Right cardiac atrium (tissue), 5 donors: Measurements from ENCODE around the gene NEU1. TPM values are rescaled to one million over a fixed set of nuclear protein-coding genes. Genes with fewer than 3 reads are reported as not detected.
"Not testable (repeated sequence)": the region's sequence is repeated elsewhere in the genome, so short reads cannot be mapped to it uniquely, and the experiment has no call there.

Experiments
- ATAC-seq, 2 donors: fragments of 200-7000 bp; cut with Tn5 transposase; one replicate each; pipeline versions ENCODE4 v1.8.0 to v1.9.1; 2020; ENCODE audit warnings: moderate library complexity in 2 of 2, mild to moderate bottlenecking in 1 of 2
- DNase-seq, 3 donors: peaks; one replicate each; pipeline ENCODE4 v3.0.0-alpha.2; 2020
- H3K27ac ChIP-seq: one replicate; pipeline ENCODE4 v1.5.1; 2013; ENCODE audit warnings: mild to moderate bottlenecking, low read length, control low read depth, moderate library complexity
- H3K27me3 ChIP-seq: one replicate; pipeline ENCODE4 v1.6.1; 2013; ENCODE audit not compliant: control insufficient read depth, insufficient read depth
- H3K4me1 ChIP-seq: one replicate; pipeline ENCODE4 v1.6.1; 2013; ENCODE audit warnings: low read length; ENCODE audit not compliant: control insufficient read depth, insufficient read depth
- H3K4me3 ChIP-seq: one replicate; pipeline ENCODE4 v1.5.1; 2013; ENCODE audit warnings: low read length, control low read depth
- H3K9me3 ChIP-seq: one replicate; pipeline ENCODE4 v1.6.1; 2013; ENCODE audit warnings: low read length; ENCODE audit not compliant: control insufficient read depth
- WGBS: extraction: QIAGEN DNeasy Blood & Tissue Kit; methylation state at CpG from one replicate; pipeline ENCODE4 v1.1.7; 2013; 5-methylcytosine and 5-hydroxymethylcytosine counted together
- intact Hi-C, 4 donors: fragments of 100-400 bp; cut with DNase I; formaldehyde crosslinking; loops; one replicate each; pipeline versions ENCODE4 v1.11.0 to v1.14.0; 2022 to 2023
- polyA plus RNA-seq: library from polyadenylated mRNA; stranded (reverse); fragments of 200-250 nt; gene quantifications from one replicate; pipeline ENCODE4 v1.2.3, GENCODE V29; 2013
- total RNA-seq, 4 donors: library from RNA; stranded (reverse); fragmentation: NEBNext Ultra II Directional; extraction: Animal tissue kit (Norgen Biotek cat#: 25700); gene quantifications; one replicate each; pipeline ENCODE4 v1.2.1, GENCODE V29; 2021
- donor health status: healthy with polysubstance abuse.
- donor health status: DM: no; HTN: yes; CAD: no.
- donor health status: DM: no; HTN: no; CAD: no.
- donor health status: DM: no; HTN: yes; CAD: no; lungs with severe emphysema.
- donor health status: DM: yes; HTN: yes; CAD: no.

The NEU1 gene
- total and polyA plus RNA-seq, 5 donors = 18.5 to 28.2 (median 24.8) TPM

GRCh38 chr6:31817929-31818511 lies 44.6 kb downstream of the NEU1 start:
- WGBS = 39% methylated on average over 8 of the region's 8 CpGs
- intact Hi-C loops, DNase-seq, H3K9me3 ChIP-seq, H3K27me3 ChIP-seq, H3K4me1 ChIP-seq, ATAC-seq: not testable (repeated sequence)
- H3K27ac ChIP-seq = peak overlapping the region; percentile 70
- peak overlapping the region; percentile 89 for H3K4me3 ChIP-seq

- ATAC-seq, H3K27me3 ChIP-seq, intact Hi-C loops, H3K9me3 ChIP-seq, H3K4me1 ChIP-seq: not testable (repeated sequence)
- WGBS = 18% methylated on average over 15 of the region's 37 CpGs
- peak in 2 of 3 donors; percentile 66 to 67 for DNase-seq
- Histone ChIP-seq H3K4me3 (peak overlapping the region; percentile 89), H3K27ac (peak overlapping the region; percentile 43)
These were observed 45.3 kb downstream of the NEU1 start for GRCh38 chr6:31817133-31817928.

- intact Hi-C loops = no loop called here
- H3K4me1 ChIP-seq = no peaks in the 10 kb centered on the region
- H3K9me3 ChIP-seq = no peaks in the 10 kb centered on the region
- no peaks in the 10 kb centered on the region for H3K27me3 ChIP-seq
- H3K4me3 ChIP-seq = peak within 1 kb of the TSS; percentile 92
- DNase-seq (peak; percentile 97 to 98 (median 97)), ATAC-seq (peak; percentile 92 to 93)
- WGBS = 0% methylated on average over 56 of the region's 56 CpGs
- H3K27ac ChIP-seq = peak within 1 kb of the TSS; percentile 98
These were observed 47.4 kb downstream of the NEU1 start, which contains the start of the genes HSPA1A and HSPA1L for GRCh38 chr6:31815025-31815838. Gene HSPA1A, plus strand, starts transcription at chr6:31815543. Its CDS starts 214 bp downstream, at chr6:31815757. Gene HSPA1L, minus strand, starts transcription at chr6:31815283. Its CDS starts 3,311 bp downstream, at chr6:31811972.

- DNase-seq (peak; percentile 96 to 98 (median 97)), ATAC-seq (peak; percentile 91 to 92)
- Histone ChIP-seq H3K27ac (peak overlapping the region; percentile 97), H3K4me1 (no peaks in the 10 kb centered on the region), H3K27me3 (no peaks in the 10 kb centered on the region), H3K9me3 (no peaks in the 10 kb centered on the region), H3K4me3 (peak overlapping the region; percentile 92)
- intact Hi-C loops = no loop called here
- WGBS = under 1% methylated on average over 13 of the region's 13 CpGs
These were observed 48.0 kb downstream of the NEU1 start for GRCh38 chr6:31814677-31815024.

GRCh38 chr6:31813465-31813849 lies 49.2 kb downstream of the NEU1 start:
- Histone ChIP-seq H3K27me3 (no peaks in the 10 kb centered on the region), H3K9me3 (no peaks in the 10 kb centered on the region), H3K4me1 (no peaks in the 10 kb centered on the region), H3K4me3 (no peak overlapping the region), H3K27ac (peak overlapping the region; percentile 98)
- WGBS = 96% methylated on average over 7 of the region's 7 CpGs
- no peak for ATAC-seq
- no peak for DNase-seq
- intact Hi-C loops = no loop called here

GRCh38 chr6:31811645-31812044 lies 51.0 kb downstream of the NEU1 start:
- WGBS = 97% methylated on average over 12 of the region's 12 CpGs
- no peaks in the 10 kb centered on the region for H3K9me3 ChIP-seq
- H3K27me3 ChIP-seq = no peaks in the 10 kb centered on the region
- no peaks in the 10 kb centered on the region for H3K4me1 ChIP-seq
- no peak overlapping the region for H3K27ac ChIP-seq
- DNase-seq = no peak
- ATAC-seq = no peak
- H3K4me3 ChIP-seq = no peak overlapping the region
- intact Hi-C loops = no loop called here

GRCh38 chr6:31808599-31808998 lies 54.0 kb downstream of the NEU1 start:
- H3K4me3 ChIP-seq, H3K9me3 ChIP-seq, DNase-seq, intact Hi-C loops, H3K27ac ChIP-seq, ATAC-seq, H3K27me3 ChIP-seq, H3K4me1 ChIP-seq: not testable (repeated sequence)
- WGBS = 92% methylated on average over 10 of the region's 10 CpGs

Other genes starting within 250 kb of the NEU1 start
Only the 30 nearest of the 36 such genes appear.
- 10 to 100 TPM; 16.8 to 23.9 (median 20.0) TPM for gene GPANK1, start 197.8 kb downstream of the NEU1 start, total RNA-seq
- gene GPANK1, start 197.8 kb downstream of the NEU1 start, polyA plus RNA-seq = 24.6 TPM
- gene CSNK2B, start 196.7 kb downstream of the NEU1 start, total RNA-seq = 100 to 1,000 TPM; 110 to 123 (median 116) TPM
- gene CSNK2B, start 196.7 kb downstream of the NEU1 start, polyA plus RNA-seq = 158 TPM
- gene LY6G5B, start 192.8 kb downstream of the NEU1 start, total RNA-seq = 1 to 10 TPM; 4.0 to 8.7 (median 5.9) TPM
- gene LY6G5B, start 192.8 kb downstream of the NEU1 start, polyA plus RNA-seq = 4.6 TPM
- 1 to 10 TPM; 2.1 to 3.8 (median 2.3) TPM for gene LY6G5C, start 181.8 kb downstream of the NEU1 start, total RNA-seq
- gene LY6G5C, start 181.8 kb downstream of the NEU1 start, polyA plus RNA-seq = 5.0 TPM
- 10 to 100 TPM; 28.4 to 37.0 (median 31.7) TPM for gene ABHD16A, start 159.5 kb downstream of the NEU1 start, total RNA-seq
- 28.1 TPM for gene ABHD16A, start 159.5 kb downstream of the NEU1 start, polyA plus RNA-seq
- gene LY6G6F, start 156.0 kb downstream of the NEU1 start, total RNA-seq = not detected
- not detected for gene LY6G6F, start 156.0 kb downstream of the NEU1 start, polyA plus RNA-seq
- gene LY6G6D, start 147.5 kb downstream of the NEU1 start, total RNA-seq = not detected
- not detected for gene LY6G6D, start 147.5 kb downstream of the NEU1 start, polyA plus RNA-seq
- not detected for gene LY6G6C, start 141.1 kb downstream of the NEU1 start, total RNA-seq
- gene LY6G6C, start 141.1 kb downstream of the NEU1 start, polyA plus RNA-seq = 0.18 TPM
- gene MPIG6B, start 139.4 kb downstream of the NEU1 start, total RNA-seq = under 1 TPM in 3 of 4 donors, not detected in 1; 0.31 to 0.37 (median 0.35) TPM
- gene MPIG6B, start 139.4 kb downstream of the NEU1 start, polyA plus RNA-seq = 0.20 TPM
- gene DDAH2, start 133.5 kb downstream of the NEU1 start, total RNA-seq = 10 to 100 TPM; 42.4 to 55.6 (median 49.3) TPM
- 57.4 TPM for gene DDAH2, start 133.5 kb downstream of the NEU1 start, polyA plus RNA-seq
- gene CLIC1, start 126.3 kb downstream of the NEU1 start, total RNA-seq = 100 to 1,000 TPM in 3 of 4 donors, 10 to 100 TPM in 1; 99.4 to 153 (median 116) TPM
- 116 TPM for gene CLIC1, start 126.3 kb downstream of the NEU1 start, polyA plus RNA-seq
- gene MSH5, start 122.8 kb downstream of the NEU1 start, total RNA-seq = 1 to 10 TPM; 2.6 to 3.2 (median 3.0) TPM
- gene MSH5, start 122.8 kb downstream of the NEU1 start, polyA plus RNA-seq = 1.8 TPM
- under 1 TPM in 1 of 4 donors, not detected in 3; 0.50 TPM for gene SAPCD1, start 100.2 kb downstream of the NEU1 start, total RNA-seq
- 0.25 TPM for gene SAPCD1, start 100.2 kb downstream of the NEU1 start, polyA plus RNA-seq
- gene VWA7, start 85.5 kb downstream of the NEU1 start, total RNA-seq = 10 to 100 TPM in 1 of 4 donors, 1 to 10 TPM in 3; 3.4 to 12.8 (median 8.2) TPM
- 3.2 TPM for gene VWA7, start 85.5 kb downstream of the NEU1 start, polyA plus RNA-seq
- gene VARS1, start 67.1 kb downstream of the NEU1 start, total RNA-seq = 10 to 100 TPM; 21.7 to 30.6 (median 26.9) TPM
- gene VARS1, start 67.1 kb downstream of the NEU1 start, polyA plus RNA-seq = 14.8 TPM
- gene LSM2, start 55.9 kb downstream of the NEU1 start, total RNA-seq = 10 to 100 TPM; 22.8 to 27.3 (median 23.8) TPM
- gene LSM2, start 55.9 kb downstream of the NEU1 start, polyA plus RNA-seq = 27.0 TPM
- 1 to 10 TPM; 1.6 to 2.8 (median 2.2) TPM for gene HSPA1L, start 47.5 kb downstream of the NEU1 start, total RNA-seq
- gene HSPA1L, start 47.5 kb downstream of the NEU1 start, polyA plus RNA-seq = 2.0 TPM
- 100 to 1,000 TPM; 167 to 328 (median 273) TPM for gene HSPA1A, start 47.3 kb downstream of the NEU1 start, total RNA-seq
- 321 TPM for gene HSPA1A, start 47.3 kb downstream of the NEU1 start, polyA plus RNA-seq
- gene HSPA1B, start 35.1 kb downstream of the NEU1 start, total RNA-seq = 100 to 1,000 TPM; 110 to 299 (median 197) TPM
- gene HSPA1B, start 35.1 kb downstream of the NEU1 start, polyA plus RNA-seq = 114 TPM
- not detected for gene SLC44A4, start 16.2 kb upstream of the NEU1 start, total RNA-seq
- 0.05 TPM for gene SLC44A4, start 16.2 kb upstream of the NEU1 start, polyA plus RNA-seq
- 10 to 100 TPM; 13.5 to 24.0 (median 20.0) TPM for gene EHMT2, start 34.9 kb upstream of the NEU1 start, total RNA-seq
- 15.7 TPM for gene EHMT2, start 34.9 kb upstream of the NEU1 start, polyA plus RNA-seq
- gene ZBTB12, start 39.3 kb upstream of the NEU1 start, total RNA-seq = 1 to 10 TPM; 1.6 to 5.0 (median 3.4) TPM
- 2.4 TPM for gene ZBTB12, start 39.3 kb upstream of the NEU1 start, polyA plus RNA-seq
- 10 to 100 TPM; 10.9 to 19.8 (median 12.0) TPM for gene C2, start 64.9 kb upstream of the NEU1 start, total RNA-seq
- 3.0 TPM for gene C2, start 64.9 kb upstream of the NEU1 start, polyA plus RNA-seq
- gene CFB, start 83.3 kb upstream of the NEU1 start, total RNA-seq = 10 to 100 TPM; 14.2 to 34.2 (median 24.2) TPM
- 10.4 TPM for gene CFB, start 83.3 kb upstream of the NEU1 start, polyA plus RNA-seq
- gene NELFE, start 96.2 kb upstream of the NEU1 start, total RNA-seq = 10 to 100 TPM; 49.2 to 53.1 (median 50.9) TPM
- gene NELFE, start 96.2 kb upstream of the NEU1 start, polyA plus RNA-seq = 45.8 TPM
- 10 to 100 TPM; 36.5 to 43.1 (median 37.0) TPM for gene SKIC2, start 96.4 kb upstream of the NEU1 start, total RNA-seq
- gene SKIC2, start 96.4 kb upstream of the NEU1 start, polyA plus RNA-seq = 28.9 TPM
- 10 to 100 TPM; 12.0 to 17.2 (median 16.1) TPM for gene DXO, start 109.3 kb upstream of the NEU1 start, total RNA-seq
- gene DXO, start 109.3 kb upstream of the NEU1 start, polyA plus RNA-seq = 16.9 TPM
- gene C4A, start 119.2 kb upstream of the NEU1 start, total RNA-seq = 100 to 1,000 TPM in 3 of 4 donors, 10 to 100 TPM in 1; 91.0 to 154 (median 139) TPM
- gene C4A, start 119.2 kb upstream of the NEU1 start, polyA plus RNA-seq = 40.7 TPM
- gene C4B, start 152.0 kb upstream of the NEU1 start, total RNA-seq = 100 to 1,000 TPM in 3 of 4 donors, 10 to 100 TPM in 1; 86.0 to 163 (median 139) TPM
- 41.2 TPM for gene C4B, start 152.0 kb upstream of the NEU1 start, polyA plus RNA-seq
- gene CYP21A2, start 175.6 kb upstream of the NEU1 start, total RNA-seq = 1 to 10 TPM in 1 of 4 donors, under 1 TPM in 2, not detected in 1; 0.47 to 3.2 (median 0.51) TPM
- gene CYP21A2, start 175.6 kb upstream of the NEU1 start, polyA plus RNA-seq = 0.48 TPM